GDM1 (cell line): Measurements from ENCODE around the gene ENPP6.

Source experiments
- DNase-seq: peaks from one replicate; lab custom pipeline; 2025; lab: John Stamatoyannopoulos, UW

ENPP6 gene

DNA sequence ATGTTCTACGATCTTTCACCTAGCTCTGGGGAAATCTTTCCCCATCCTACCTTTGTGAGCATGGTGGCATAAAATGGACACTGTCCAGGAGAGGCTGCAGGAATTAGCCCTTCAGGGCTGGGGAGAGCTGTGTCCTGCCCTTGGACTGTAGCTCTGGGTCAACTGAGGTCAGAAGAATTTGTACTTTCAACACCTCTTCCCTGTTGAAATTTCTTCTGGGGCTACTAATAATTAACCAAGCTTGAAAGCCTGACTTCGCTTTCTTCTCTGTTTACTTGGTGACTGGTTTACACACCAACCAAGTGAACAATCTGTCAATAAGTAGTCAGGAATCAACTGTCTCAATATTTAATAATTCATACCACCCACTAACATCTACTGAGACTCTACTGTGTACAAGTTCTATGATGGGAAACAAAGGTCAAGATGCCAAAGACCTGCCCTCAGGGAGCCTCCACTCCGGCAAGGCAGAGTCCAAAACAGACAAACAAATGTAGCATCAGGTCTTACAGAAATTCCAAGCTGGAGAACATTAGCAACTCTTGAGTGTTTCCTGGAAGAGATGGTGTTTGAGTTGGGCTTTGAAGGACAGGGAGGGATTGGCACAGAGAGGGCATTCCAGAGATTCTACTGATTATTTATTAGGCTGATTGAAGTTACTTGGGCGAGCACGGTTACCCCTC is 113.1 kb downstream of the ENPP6 start:
- no peak for DNase-seq

DNA sequence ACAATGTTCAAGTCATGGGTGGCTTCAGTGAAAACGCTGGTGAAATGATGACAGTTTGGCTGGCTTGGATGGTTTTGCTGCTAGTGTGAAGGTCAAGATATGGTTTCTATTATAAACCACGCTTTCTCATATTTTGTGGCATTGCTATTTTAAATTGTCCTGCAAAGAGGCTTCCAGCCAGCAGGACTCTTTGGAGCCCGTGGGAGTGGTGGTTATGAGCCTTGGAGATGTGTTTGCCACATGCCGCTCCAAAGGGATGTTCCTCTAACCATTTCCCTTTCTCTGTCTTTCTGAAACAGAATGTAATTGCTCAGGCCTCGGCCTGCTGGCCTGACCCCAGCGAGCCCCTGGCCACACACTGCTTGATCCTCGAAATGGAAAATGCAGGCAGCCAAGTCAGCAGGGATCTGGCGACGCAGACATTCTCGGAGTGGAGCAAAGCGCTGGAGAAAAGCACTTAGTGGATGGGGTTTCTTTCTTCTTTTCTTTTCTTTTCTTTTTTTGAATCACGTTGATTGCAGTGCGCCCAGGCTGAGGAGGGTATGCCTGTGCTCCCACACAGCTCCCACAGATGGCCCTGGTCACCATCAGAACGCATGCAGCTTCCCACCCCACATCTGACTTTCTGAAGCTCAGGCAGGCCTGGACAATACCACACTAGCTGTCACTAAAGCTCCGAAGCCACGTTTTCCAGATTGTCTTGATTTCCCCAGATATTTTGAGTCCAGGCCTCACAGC is 114.0 kb downstream of the ENPP6 start:
- no peak for DNase-seq

DNA sequence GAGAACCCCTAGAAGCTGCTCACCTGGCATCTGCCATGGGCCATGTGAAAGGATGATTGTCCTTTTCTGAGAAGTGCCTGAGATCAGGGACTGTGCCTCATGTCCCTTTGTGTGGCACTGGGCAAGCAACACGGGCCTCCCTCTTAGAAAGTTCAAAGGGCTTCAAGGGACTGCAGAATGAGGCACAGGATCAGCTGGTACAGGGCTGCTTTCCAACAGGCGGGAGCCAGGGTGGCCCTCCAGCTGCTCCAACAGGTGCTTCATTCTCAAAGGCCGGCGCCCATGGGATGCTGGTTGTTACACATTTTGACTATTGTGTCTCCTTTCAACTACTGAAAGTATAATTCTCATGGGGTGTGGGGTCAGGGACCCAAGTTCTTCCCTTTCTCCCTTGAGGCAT is 114.7 kb downstream of the ENPP6 start:
- no peak for DNase-seq

DNA sequence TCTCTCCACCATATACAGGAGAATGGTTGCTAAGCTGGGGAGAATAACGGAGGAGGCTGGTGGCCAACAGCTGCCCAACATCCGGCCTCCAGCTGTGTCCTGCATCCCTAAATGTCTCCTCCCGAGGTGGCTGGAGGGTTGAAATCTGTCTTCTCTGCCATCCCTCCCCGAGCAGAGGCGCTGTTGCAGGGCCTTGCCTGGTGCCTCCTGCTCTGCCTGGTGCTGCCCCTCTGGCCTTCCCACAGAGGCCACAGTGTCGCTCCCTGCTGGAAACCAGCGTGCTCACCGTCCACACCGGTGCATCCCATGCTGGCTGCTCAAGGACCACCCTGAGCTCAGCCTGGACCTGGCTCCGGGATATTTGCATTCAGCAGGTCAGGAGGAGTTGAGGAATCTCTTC is 115.2 kb downstream of the ENPP6 start:
- no peak for DNase-seq

DNA sequence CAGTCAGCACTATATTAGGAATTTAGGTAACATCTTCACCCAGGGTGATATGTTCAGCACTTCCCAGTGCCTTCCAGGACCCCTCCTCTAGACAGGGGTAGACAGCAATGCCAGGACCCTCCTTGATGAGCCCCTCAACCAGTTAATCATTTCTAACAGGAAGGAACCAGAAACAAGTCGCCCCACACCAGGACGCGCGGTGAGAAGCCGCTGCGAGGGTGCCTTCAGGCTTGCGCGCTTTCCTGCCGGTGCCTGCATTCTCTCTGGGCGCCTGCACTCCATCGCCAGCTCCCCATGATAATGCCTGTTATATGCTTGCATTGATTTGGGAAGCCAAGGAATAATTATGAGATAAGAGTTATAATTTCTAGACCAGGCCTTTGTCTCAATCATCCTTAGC is 116.0 kb downstream of the ENPP6 start:
- no peak for DNase-seq

DNA sequence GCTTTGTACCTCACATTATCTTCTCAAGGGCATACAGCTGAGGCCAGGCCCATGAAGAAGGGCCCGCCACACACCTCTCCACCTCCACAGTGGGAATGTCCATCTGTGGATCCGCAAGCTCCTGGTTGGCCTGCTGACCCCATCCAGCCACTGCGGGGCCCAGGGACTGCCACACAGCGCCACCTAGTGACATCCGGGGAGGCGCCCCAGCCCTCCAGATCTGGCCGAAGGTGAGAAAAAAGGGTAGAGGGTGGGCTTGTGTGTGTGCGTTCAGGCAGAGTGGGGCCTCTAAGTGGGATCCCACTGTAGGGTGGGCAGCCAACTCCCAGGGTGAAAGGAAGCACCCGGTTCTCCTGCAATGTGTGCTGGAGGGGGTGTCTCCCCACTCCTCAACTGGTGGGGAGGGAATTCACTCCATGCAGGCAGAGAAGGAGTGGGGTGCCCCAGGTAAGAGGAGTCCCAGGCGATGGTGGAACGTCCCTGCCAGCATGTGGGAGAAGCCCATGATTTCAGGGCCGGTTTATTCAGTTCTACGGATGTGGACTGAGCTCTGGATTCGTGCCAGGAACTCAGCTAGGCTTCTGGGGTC is 117.3 kb downstream of the ENPP6 start:
- peak; percentile 5 for DNase-seq

DNA sequence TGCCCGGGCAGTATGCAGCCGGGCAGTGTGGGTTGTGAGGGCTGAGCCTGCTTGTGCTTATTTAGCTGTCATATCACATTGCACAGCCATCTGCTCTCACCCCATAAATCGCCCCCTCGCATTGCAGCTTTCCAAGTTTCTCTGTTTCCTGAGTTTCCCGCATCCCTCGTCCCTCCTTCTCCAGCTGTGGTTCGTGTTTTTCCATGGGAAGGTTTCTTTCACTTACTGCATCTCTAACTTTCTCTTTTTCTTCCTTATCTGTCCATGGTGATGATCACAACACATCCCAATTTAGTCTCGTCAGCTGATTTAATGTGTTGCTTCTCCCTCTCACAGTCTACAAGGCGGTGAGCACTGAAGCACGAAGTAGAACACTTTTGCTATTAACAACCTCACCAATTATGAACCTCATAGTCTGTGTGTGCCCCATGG is 118.1 kb downstream of the ENPP6 start:
- no peak for DNase-seq

DNA sequence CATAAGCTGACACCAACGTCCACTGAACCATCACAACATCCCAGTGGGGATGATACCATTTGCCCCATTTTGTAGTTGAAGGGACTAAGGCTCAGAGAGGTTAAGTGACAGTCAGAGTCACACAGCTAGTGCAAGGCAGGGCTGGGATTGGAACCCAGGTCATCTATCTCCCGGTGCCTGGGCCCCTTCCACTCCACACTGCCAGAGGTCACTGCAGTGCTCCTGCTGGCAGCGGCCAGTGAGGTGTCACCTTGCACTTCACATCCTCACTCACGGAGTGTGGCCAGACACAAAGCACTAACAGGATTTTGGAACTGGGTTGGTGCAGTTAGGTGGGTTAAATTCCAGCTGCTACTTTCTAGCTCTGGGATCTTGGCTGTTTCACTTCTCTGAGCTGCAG is 118.7 kb downstream of the ENPP6 start:
- DNase-seq = no peak

DNA sequence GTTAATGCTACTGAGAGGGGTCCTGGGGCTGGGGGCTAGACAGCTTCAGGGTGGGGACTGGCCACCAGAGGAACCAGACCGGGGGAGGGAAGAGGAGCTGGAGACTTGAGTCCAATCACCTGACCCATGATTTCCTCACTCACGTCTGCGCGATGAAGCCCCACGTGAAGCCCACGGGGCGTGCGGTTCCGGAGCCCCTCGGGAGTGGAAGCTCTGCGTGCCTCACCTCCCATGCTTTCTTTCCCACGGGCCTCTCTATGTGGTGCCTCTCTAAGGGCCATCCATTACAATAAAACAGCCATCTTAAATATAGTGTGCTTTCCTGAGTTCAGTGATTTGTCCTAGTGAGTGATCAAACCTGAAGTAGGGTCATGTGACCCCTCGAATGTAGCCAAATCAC is 119.9 kb downstream of the ENPP6 start:
- no peak for DNase-seq

DNA sequence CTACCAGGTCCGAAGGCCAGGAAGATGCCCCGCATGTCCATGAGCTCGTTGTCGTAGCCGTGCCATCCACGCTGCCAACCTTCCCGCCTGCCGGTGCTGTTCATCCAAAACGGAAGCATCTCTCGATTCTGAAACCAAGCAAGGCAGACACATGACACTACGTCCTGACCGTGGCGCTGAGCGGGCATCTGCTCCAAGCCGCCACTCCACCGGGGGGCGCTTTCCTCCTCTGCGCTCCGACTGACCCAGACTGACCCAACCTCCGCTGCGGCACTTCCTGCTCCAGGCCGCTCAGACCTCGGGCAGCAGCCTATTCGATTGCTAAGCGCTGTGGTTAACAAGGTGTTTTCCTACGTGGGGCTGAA is 120.5 kb downstream of the ENPP6 start:
- no peak for DNase-seq

DNA sequence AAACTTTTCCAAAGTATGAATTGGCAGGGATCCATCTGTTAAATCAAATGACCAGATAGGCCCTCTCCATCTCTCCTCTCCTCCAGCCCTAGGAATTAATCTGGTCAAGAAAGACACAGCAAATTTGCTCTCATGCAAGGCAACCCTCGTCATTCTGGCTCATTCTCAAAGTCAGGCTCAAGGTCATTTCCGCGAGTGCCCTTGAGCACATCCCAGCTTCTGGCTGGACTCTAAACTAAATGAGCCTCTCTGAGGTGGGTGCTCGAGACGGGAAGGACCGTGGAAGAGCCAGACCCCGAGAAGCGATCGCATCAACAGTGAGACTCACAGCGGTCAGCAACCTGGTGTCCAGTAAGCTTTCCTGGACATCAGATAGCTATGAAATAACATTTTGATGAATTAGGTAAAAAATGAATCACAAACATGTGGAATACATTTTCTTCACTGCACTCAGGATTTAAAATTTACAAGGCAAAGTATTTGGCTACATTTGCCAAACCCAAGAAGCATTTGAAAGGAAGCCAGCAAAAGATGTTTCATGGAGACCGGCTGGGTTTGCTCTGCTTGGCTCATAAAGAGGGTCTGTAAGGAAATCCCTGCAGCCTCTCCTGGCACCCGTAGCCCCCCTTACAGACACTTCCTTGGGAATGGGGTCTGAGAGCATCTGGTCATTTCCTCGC is 121.0 kb downstream of the ENPP6 start:
- DNase-seq = no peak

DNA sequence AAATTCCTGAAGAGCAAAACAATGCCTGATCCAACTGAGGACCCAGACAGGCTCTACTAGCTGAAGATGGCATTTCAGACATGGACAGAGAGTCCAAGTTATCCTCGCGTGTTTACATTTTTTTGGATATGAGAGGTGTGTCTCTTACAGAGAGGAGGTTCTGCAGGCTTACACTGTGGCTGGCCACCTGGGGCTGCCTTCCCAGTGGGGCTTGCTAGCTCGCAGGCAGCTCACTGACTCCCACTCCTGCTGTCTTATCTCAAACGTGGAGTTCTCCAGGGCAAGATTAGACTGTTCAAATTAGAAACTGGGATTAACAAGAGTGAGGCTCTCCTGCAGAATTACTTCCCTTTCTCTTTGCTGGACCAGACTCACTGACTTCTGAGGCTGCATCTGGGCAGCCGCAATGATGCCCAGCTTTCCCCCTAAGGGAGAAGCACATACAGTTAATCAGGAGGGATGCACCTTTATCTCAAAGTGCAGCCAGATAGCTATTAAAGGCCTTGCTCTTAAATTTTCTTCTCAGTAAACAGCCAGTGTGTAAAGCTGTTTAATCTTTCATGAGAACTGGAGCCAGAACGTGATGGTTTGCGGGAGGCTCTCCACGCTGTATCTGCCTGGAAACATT is 123.0 kb downstream of the ENPP6 start:
- DNase-seq = no peak

DNA sequence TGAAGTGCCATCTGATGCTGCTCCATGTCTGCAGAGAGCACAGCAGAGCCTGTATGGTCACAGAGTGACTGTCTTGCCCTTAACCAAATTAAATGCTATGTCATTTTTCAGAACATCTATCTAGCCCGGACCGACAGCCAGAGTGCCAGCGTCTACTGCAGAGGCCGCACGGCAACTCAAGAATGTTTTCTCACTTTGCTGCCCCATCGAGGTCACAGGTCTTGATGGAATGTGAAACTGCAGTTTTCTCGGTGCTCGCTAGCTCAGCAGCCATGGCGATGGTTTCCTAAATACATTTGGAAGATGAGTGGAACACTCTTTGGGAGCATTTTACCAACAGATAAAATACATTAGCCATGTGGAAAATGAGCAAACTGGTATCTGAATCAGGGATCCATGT is 125.7 kb downstream of the ENPP6 start:
- no peak for DNase-seq

DNA sequence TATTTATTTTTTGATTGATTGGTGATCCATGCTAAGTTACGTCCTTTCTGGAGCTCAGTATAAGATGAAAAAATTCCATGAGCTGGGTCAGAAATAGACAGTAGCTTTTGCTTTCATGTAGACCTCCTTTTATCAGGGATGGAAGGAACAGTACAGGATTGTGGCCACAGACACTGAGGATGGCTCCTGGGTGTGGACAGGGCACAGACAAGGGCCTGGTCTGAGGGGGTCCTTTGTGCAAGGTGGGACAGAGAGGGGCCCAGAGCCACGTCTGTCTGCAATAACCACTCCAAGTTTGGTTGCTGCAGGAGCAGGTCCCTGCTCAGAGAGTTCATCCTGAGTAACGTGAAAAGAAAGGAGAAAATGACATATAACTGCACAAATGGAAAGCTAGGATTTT is 127.1 kb downstream of the ENPP6 start:
- no peak for DNase-seq

DNA sequence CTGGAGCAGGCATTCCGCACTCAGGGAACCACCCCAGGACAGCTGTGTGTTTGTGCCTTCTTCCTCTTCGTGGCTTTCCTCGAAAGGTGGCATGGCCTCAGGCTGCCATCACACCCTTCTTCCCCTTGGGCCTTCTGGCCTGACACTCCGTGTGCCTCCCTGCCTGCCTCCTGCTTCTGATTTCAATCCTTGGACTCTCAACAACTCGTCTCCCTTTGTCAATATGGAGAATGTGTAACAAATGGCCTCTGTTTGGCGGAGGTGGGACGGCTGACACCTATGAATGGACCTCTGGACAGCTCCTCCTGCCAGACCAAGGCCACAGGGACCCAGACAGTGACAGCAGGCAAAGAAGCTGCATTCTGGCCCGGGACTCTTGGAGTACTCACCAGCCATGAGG is 137.0 kb downstream of the ENPP6 start:
- no peak for DNase-seq

DNA sequence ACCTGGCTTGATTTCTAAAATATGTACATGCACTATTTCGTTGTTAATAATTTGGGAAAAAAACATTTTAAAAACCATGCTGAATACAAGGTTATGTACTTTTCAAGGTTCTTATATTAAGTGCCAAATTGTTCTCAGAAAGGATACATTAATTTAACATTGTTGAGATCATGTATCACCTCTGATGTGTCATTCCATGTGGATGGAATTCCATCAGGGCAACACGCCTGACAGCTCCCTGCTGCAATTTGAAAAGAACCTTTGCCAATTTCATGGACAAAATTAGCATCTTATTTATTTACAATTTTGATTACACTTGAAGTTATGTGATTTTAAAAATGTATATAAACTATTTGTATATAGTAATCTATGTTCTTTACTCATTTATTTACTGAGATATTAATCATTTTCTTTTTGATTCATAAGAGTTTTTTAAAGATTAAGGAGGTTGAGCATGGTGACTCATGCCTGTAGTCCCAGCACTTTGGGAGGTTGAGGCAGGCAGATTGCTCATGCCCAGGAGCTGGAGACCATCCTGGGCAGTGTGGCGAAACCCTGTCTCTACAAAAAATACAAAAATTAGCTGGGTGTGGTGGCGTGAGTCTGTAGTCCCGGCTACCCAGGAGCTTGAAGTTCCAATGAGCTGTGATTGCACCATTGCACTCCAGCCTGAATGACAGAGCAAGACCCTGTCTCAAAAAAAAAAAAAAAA is 142.8 kb downstream of the ENPP6 start:
- no peak for DNase-seq

DNA sequence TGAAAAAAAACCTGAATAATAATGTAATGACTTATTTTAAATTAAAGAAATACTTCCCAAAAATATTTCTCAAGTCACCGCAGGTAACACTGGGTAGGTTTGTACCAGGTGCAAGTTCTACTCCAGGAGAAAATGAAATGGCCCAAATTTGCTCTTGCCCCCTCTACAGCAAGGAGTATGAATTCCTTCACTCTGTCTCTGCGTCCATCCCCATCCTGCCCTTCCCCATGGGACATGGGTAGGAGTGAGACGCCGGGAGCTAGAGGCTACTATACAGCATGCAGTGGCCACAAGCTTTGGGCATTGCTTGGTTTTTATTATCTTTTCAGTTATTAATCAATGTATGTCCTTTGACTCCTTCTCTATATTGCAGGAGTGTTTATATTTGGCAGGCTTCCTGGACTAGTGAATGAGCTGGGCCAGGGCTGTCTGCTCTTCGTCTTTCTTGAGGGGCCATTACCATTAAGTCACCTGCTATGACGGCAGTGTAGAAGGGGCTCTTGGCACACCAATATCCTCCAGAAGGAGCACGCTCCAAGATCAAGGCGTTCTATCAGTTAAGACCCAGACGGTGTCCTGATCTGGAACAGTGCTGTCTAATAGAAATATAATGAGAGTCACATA is 149.6 kb downstream of the ENPP6 start:
- no peak for DNase-seq

DNA sequence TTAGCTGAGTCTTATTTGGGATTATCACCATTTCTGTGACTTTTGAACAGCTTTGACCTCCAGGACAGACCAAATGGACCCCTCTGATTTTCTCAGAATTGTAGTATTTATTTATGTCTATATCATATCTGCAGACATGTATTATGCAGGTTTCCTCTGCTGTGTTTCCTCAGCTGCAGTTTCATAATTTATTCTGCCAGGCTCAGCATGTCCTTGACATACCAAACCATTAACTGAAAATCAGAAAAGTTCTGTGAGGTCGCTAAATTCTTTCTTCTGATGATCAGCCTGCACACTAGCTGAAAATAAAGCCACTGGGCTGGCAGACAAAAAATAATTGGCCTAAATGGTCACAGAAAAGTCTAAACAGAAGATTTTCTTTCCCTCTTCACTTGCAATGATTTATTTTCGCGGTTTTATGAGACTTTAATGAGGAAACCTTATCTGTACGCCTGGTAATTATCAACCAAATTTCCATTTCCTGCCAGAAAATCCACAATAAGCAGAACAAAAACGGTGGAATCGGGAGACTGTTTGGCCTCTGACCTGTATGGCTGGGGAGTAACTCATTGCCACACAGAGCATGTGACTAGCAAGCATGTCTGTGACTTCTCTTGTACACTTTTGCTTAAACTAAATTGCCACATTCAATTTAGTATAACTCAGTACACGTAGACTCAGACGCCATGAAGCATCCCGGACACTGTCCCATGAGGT is 150.9 kb downstream of the ENPP6 start:
- no peak for DNase-seq

DNA sequence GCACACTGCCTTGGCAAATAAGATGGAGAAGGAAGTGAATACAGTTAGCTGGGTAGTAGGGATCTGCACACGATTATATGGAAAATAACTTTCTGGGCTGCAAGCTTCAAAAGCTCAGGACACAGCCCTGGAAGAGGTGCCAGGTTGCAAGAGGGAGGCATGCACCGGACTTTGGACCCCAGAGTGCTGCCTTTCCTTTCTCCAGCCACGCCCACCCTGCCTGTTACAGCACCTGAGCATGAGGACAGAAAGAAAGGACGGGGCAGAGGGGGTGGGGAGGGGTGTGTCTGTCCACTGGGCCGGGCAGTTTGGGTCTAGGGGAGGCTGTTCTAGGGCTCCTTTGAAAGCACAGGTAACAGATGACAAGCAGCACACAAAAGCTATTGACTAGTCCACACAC is 152.8 kb downstream of the ENPP6 start:
- no peak for DNase-seq

DNA sequence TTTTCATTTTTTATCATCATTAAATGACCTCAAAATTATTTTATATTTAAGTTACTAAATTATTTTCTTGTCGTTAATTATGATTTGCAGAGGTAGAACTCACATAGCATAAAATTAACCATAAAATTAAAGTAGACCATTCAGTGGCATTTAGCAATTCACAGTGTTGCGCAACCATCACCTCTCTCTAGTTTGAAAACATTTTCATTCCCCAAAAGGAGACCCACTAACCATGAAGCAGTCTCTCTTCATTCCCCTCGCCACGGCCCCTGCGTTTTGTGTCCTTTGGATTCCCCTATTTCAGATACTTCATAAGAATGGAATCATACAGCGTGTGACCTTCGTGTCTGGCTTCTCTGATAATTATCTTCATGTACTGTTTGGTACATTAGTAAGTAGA is 154.9 kb downstream of the ENPP6 start:
- no peak for DNase-seq

DNA sequence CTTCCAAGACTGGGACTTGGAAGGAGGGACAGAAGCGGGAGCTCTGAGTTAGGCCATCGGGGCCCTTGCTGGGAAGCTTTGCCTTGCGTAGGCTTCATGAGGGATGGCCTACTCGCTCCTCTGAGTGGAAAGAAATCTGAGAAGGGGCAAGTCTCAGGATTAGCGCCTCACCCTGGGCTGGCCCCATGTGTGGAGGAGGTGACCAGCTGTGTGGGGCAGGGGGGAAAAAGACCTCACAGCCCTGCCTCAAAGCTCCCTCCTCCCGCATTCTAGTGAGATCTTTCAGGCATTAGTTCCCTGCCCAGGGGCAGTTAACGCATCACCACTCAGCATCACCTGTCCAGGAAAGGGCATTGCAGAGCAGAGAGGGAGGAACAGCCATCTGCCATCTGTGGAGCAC is 156.1 kb downstream of the ENPP6 start:
- no peak for DNase-seq
